ENCODE measurements around the gene MIF4GD.

GRCh38 chr17:75263055-75263454 is 8.0 kb downstream of the MIF4GD start:
- TF ChIP-seq, protein P1, sequence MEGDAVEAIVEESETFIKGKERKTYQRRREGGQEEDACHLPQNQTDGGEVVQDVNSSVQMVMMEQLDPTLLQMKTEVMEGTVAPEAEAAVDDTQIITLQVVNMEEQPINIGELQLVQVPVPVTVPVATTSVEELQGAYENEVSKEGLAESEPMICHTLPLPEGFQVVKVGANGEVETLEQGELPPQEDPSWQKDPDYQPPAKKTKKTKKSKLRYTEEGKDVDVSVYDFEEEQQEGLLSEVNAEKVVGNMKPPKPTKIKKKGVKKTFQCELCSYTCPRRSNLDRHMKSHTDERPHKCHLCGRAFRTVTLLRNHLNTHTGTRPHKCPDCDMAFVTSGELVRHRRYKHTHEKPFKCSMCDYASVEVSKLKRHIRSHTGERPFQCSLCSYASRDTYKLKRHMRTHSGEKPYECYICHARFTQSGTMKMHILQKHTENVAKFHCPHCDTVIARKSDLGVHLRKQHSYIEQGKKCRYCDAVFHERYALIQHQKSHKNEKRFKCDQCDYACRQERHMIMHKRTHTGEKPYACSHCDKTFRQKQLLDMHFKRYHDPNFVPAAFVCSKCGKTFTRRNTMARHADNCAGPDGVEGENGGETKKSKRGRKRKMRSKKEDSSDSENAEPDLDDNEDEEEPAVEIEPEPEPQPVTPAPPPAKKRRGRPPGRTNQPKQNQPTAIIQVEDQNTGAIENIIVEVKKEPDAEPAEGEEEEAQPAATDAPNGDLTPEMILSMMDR (IDR thresholded peaks at IDR 0.05) = no peak
- TF ChIP-seq POLR2A (IDR thresholded peaks at IDR 0.05) = no peak
